ENCODE data around the gene IKBIP. TPM values are rescaled to one million over a fixed set of nuclear protein-coding genes. Genes with fewer than 3 reads are reported as not detected.
A peak's percentile ranks its signal among the peaks of the same experiment; 100 is the strongest.
"Not testable (repeated sequence)": the region's sequence is repeated elsewhere in the genome, so short reads cannot be mapped to it uniquely, and the experiment has no call there.

Gene IKBIP
- total RNA-seq, 2 experiments from 2014 or later = 25.5 to 26.2 TPM

DNA sequence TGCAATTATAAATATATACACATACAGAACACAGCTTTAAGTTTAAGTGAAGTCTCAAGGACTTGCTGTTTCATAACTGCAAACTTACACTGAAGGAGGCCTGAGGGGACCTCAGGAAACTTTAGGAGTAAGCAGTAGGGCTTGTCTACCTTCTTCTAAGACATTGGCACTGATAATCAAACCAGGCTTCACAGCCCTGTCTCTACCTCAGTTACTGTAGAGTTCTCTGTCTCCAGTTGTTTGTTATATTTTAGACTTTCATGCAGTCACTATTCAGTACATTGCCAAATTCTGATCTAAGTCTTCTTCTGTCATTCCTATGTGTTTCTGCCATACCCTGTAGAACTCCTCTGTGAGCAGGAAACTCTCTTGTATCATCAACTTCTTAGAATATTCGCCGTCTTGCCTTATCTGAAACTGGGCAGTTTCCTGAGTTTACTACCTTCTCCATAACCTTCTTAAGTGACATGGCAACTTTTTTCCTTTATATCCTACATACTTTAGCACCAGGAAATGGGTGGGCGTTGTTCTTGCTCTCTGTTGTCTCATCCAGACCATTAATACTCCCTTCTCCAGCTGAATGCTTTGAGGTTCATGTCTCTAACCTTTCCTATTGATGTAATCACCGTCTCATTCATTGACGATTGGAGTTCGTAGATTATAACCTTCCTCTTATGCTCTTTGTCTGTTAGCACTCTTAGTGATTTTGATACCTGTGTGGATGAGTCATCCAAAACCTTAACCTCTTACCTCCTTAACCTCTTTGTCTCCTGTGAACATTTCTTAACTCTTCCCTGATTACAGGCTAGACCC lies 11.9 kb upstream of the IKBIP start:
- POLR2A ChIA-PET = interaction anchor here (0.7 kb wide), 1 partner anchor 63 kb away, joined by 3 read pairs; the partner anchor contains the start of gene SLC25A3
- peak overlapping the region; percentile 6 for H3K4me3 Mint-ChIP-seq
- peak overlapping the region; percentile 72 for H3K27ac Mint-ChIP-seq
- peaks cover 45% of the 10 kb centered on the region for H3K36me3 Mint-ChIP-seq (ENCODE audit: low read depth)
- peaks cover 19% of the 10 kb centered on the region for H3K4me1 Mint-ChIP-seq
- CTCF ChIA-PET = interaction anchor here (1.2 to 1.6 kb wide), 2 partner anchors 11 to 90 kb away, joined by 4 to 5 read pairs; no protein-coding TSS in a partner anchor
- no peaks in the 10 kb centered on the region for H3K27me3 Mint-ChIP-seq
- no peaks in the 10 kb centered on the region for H3K9me3 Mint-ChIP-seq
- DNase-seq = no peak

DNA sequence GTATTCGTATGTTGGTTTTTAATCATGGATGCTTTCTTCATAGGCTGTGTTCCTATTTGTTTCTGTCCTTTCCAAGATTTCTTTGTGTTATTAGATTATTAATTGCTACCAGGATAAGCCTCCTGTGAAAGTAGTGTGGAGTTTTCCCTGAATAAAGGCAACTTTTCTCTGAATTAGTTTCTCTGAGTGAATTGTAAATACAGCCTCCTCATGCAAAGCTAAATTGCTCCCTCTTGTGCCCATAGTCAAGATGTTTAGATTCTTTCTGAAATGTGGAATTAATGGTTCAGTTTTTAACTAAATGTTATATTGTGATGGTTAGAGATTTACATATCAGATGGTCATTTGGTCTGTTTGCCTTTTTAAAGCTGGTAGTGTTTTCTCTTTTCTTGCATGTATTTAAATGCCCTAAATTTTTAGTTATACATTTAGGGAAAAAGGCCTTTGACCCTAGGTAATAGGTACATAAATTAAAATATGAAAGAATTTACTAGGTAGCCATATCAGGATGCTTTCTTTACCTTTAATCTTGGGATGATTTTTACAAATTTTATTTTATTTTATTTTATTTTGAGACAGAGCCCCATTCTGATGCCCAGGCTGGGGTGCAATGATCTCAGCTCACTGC lies 9.4 kb upstream of the IKBIP start:
- ChIA-PET POLR2A (interaction anchor here (1.0 to 1.5 kb wide), 4 partner anchors 10 to 150 kb away, joined by 3 to 5 read pairs (median 3); partner anchors contain the start of gene IKBIP), CTCF (interaction anchor here (0.8 to 5.7 kb wide), 14 partner anchors 10 to 343 kb away, joined by 3 to 41 read pairs (median 4); partner anchors contain the start of genes APAF1, IKBIP and SLC25A3)
- Mint-ChIP-seq H3K4me1 (peaks cover 24% of the 10 kb centered on the region), H3K4me3 (no peak overlapping the region), H3K36me3 (ENCODE audit: low read depth) (peaks cover 49% of the 10 kb centered on the region), H3K9me3 (no peaks in the 10 kb centered on the region), H3K27ac (no peak overlapping the region), H3K27me3 (no peaks in the 10 kb centered on the region)
- DNase-seq = no peak

DNA sequence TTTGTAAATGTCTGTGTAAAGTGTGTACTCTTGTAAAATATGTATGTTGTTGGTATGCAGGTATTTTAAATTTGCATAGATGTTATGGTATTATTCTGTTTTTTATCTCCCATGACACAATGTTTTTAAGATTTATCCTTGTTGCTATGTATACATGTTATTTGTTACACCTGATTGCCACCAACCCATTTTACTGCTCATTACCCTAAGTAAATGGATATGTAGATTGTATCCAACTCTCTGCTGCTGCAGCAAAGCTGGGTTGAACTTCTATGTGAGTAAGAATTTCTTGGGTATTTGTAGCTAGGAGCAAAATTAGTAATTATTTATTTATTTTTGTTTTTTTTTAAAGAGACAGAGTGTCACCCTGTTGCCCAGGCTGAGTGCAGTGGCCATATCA lies 6.7 kb upstream of the IKBIP start:
- Mint-ChIP-seq H3K27me3 (no peaks in the 10 kb centered on the region), H3K4me1 (peaks cover 28% of the 10 kb centered on the region), H3K9me3 (no peaks in the 10 kb centered on the region), H3K36me3 (ENCODE audit: low read depth) (peaks cover 36% of the 10 kb centered on the region), H3K4me3 (no peak overlapping the region), H3K27ac (no peak overlapping the region)
- CTCF ChIA-PET = interaction anchor here (1.0 to 5.7 kb wide), 5 partner anchors 11 to 160 kb away, joined by 3 to 41 read pairs (median 3); no protein-coding TSS in a partner anchor
- no peak for DNase-seq
- POLR2A ChIA-PET = no interaction called here

DNA sequence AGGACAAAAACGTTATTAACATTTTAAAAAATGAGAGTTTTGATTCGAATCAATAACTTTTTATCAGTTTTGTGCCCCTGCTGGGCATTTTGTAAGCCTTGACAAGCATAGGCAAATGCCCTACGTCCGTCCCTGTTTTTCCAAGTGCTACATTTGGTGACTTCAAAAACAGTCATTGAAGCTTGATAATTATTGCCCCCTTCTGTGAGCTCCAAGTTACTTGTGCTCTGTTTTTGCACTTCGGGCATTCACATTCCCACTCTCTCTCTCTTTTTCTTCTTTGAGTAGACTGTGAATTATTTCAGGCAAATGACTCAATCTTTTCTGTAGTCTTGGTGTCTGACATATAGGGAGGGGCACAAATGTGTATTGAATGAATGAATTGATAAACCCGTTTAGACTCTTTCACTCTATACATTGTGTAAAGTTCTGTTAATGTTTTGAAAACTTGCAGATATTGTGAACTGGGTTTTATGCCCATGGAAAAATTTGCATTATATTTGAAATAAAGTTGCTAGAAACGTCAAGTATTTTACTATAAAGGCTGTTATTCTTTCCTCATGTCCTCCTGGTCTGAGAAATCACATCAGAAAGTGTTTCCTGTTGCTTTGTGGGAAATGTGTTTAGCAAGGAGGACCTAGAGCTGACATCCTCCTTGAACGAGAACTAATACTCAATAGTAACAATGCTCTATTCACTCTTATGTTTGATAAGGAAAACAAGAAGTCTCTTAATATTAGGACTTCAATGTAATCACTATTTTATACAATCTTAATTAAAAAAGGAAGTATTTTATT lies 1.9 kb upstream of the IKBIP start:
- no peak for DNase-seq
- peak overlapping the region; percentile 96 for H3K4me3 Mint-ChIP-seq
- H3K27ac Mint-ChIP-seq = peak overlapping the region; percentile 41
- H3K4me1 Mint-ChIP-seq = peaks cover 42% of the 10 kb centered on the region
- ChIA-PET POLR2A (interaction anchor here (1.6 to 11.0 kb wide), 3 partner anchors 15 to 131 kb away, joined by 4 to 142 read pairs (median 59); partner anchors contain the start of genes SLC25A3 and TMPO), CTCF (interaction anchor here (1.0 to 1.5 kb wide), 3 partner anchors 9 to 79 kb away, joined by 3 to 4 read pairs (median 4); partner anchors contain the start of gene SLC25A3)
- H3K27me3 Mint-ChIP-seq = no peaks in the 10 kb centered on the region
- peaks cover 38% of the 10 kb centered on the region for H3K36me3 Mint-ChIP-seq (ENCODE audit: low read depth)
- H3K9me3 Mint-ChIP-seq = no peaks in the 10 kb centered on the region

DNA sequence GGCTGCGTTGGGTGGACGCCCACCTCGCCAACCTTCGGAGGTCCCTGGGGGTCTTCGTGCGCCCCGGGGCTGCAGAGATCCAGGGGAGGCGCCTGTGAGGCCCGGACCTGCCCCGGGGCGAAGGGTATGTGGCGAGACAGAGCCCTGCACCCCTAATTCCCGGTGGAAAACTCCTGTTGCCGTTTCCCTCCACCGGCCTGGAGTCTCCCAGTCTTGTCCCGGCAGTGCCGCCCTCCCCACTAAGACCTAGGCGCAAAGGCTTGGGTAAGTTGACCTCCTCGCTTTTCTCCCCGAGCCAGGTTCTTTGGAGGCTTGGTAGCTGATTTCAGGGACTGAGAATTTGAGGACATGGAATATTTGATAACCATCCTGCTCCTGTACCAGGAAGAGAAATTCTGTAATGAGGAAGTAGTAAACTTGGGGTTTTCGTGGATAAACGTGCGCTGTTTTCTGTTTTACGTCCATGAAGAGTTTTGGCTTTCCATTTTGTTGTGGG lies 1.0 kb upstream of the IKBIP start:
- H3K4me3 Mint-ChIP-seq = peak overlapping the region; percentile 96
- ChIA-PET POLR2A (interaction anchor here (1.6 to 11.0 kb wide), 3 partner anchors 14 to 130 kb away, joined by 4 to 142 read pairs (median 59); partner anchors contain the start of genes SLC25A3 and TMPO), CTCF (interaction anchor here (1.0 to 1.5 kb wide), 3 partner anchors 10 to 79 kb away, joined by 3 to 4 read pairs (median 4); partner anchors contain the start of gene SLC25A3)
- peaks cover 45% of the 10 kb centered on the region for H3K4me1 Mint-ChIP-seq
- no peaks in the 10 kb centered on the region for H3K9me3 Mint-ChIP-seq
- peak overlapping the region; percentile 87 for H3K27ac Mint-ChIP-seq
- H3K36me3 Mint-ChIP-seq (ENCODE audit: low read depth) = peaks cover 36% of the 10 kb centered on the region
- H3K27me3 Mint-ChIP-seq = no peaks in the 10 kb centered on the region
- DNase-seq = no peak

DNA sequence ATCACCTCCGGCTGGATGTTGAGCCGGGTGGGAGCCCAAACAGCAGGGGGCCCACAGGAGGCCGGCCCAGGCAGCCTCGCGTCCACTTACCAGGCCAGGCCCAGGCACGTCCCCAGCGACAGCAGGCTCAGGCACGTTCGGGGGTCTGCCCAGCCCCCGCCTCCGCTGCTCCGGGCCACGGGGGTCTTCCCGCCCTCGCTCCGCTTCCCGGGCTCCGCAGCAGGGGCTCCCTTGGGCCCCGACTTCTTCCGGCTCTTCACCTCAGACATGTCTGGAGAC lies 216 bp downstream of the IKBIP start:
- Mint-ChIP-seq H3K36me3 (ENCODE audit: low read depth) (peaks cover 30% of the 10 kb centered on the region), H3K27ac (peak overlapping the region; percentile 95), H3K4me3 (peak overlapping the region; percentile 96), H3K4me1 (peaks cover 44% of the 10 kb centered on the region), H3K9me3 (no peaks in the 10 kb centered on the region), H3K27me3 (no peaks in the 10 kb centered on the region)
- no peak for DNase-seq
- CTCF ChIA-PET = interaction anchor here (0.8 to 2.2 kb wide), 8 partner anchors 8 to 127 kb away, joined by 3 to 9 read pairs (median 4); partner anchors contain the start of gene SLC25A3
- POLR2A ChIA-PET = interaction anchor here (0.8 to 11.0 kb wide), 17 partner anchors 10 to 1622 kb away, joined by 3 to 142 read pairs (median 4); partner anchors contain the start of genes ACTR6, DEPDC4, SCYL2 and SLC25A3

DNA sequence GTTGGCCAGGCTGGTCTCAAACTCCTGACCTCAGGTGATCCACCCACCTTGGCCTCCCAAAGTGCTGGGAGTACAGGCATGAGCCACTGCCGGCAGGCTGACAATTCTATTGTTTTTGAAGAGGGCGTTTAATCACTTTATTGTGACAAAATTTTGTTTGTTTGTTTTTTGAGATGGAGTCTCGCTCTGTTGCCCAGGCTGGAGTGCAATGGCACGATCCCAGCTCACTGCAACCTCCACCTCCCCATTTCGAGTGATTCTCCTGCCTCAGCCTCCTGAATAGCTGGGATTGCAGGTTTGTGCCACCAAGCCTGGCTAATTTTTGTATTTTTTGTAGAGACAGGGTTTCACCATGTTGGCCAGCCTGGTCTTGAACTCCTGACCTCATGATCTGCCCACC lies 1.8 kb downstream of the IKBIP start:
- H3K4me1 Mint-ChIP-seq = peaks cover 43% of the 10 kb centered on the region
- H3K27me3 Mint-ChIP-seq, H3K9me3 Mint-ChIP-seq, DNase-seq: not testable (repeated sequence)
- CTCF ChIA-PET = interaction anchor here (0.7 to 2.2 kb wide), 3 partner anchors 11 to 76 kb away, joined by 3 to 9 read pairs (median 8); no protein-coding TSS in a partner anchor
- H3K27ac Mint-ChIP-seq = peak overlapping the region; percentile 93
- peaks cover 30% of the 10 kb centered on the region for H3K36me3 Mint-ChIP-seq (ENCODE audit: low read depth)
- H3K4me3 Mint-ChIP-seq = peak overlapping the region; percentile 96
- POLR2A ChIA-PET = interaction anchor here (0.5 to 11.0 kb wide), 4 partner anchors 25 to 127 kb away, joined by 3 to 142 read pairs (median 37); partner anchors contain the start of genes SLC25A3 and TMPO

DNA sequence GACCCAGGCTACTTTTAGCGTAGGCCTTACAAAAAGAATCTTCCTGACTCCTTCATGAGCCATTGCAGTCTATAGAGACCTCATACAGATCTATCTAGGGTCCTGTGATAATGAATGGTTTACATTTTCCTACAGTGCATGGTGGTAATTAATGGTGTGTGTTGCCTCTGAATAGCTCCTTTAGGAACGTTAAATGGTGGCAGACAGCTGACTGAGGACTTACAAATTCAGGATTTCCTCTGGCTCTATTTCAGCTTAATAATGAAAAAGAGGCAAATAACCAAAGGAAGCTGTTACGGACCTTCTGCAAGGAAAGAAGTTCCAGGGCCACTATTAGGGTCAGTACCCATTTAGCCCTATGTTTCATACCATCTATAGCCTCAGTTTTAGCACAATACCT lies 5.1 kb downstream of the IKBIP start:
- Mint-ChIP-seq H3K9me3 (no peaks in the 10 kb centered on the region), H3K27me3 (no peaks in the 10 kb centered on the region), H3K27ac (no peak overlapping the region), H3K4me1 (peaks cover 40% of the 10 kb centered on the region), H3K4me3 (no peak overlapping the region), H3K36me3 (ENCODE audit: low read depth) (peaks cover 29% of the 10 kb centered on the region)
- no peak for DNase-seq
- POLR2A ChIA-PET = interaction anchor here (1.2 to 11.0 kb wide), 3 partner anchors 32 to 125 kb away, joined by 3 to 142 read pairs (median 7); partner anchors contain the start of genes SLC25A3 and TMPO
- CTCF ChIA-PET = interaction anchor here (1.0 to 2.0 kb wide), 4 partner anchors 12 to 73 kb away, joined by 3 to 7 read pairs (median 4); no protein-coding TSS in a partner anchor

DNA sequence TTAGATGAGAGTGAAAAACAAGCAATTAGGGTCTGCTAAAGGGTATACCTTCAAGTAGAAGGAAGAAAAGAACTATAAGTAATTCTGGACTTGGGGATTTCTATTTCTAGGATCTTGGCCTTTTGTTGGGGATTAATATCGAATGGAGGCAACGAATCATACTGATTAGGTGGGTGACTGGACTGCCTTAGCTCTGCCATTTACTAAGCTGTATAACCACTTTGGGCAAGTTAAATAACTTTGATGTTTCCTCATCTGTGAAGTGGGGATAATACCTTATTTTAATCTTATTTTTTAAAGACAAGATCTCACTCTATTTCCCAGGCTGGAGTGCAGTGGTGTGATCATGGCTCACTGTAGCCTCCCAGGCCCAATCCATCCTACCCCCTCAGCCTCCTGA lies 6.6 kb downstream of the IKBIP start:
- Mint-ChIP-seq H3K9me3 (no peaks in the 10 kb centered on the region), H3K4me1 (peaks cover 31% of the 10 kb centered on the region), H3K27ac (no peak overlapping the region), H3K36me3 (ENCODE audit: low read depth) (peaks cover 32% of the 10 kb centered on the region), H3K4me3 (no peak overlapping the region), H3K27me3 (no peaks in the 10 kb centered on the region)
- POLR2A ChIA-PET = interaction anchor here (1.0 to 11.0 kb wide), 2 partner anchors 42 to 147 kb away, joined by 3 to 142 read pairs; partner anchors contain the start of gene SLC25A3
- CTCF ChIA-PET = no interaction called here
- DNase-seq = no peak

DNA sequence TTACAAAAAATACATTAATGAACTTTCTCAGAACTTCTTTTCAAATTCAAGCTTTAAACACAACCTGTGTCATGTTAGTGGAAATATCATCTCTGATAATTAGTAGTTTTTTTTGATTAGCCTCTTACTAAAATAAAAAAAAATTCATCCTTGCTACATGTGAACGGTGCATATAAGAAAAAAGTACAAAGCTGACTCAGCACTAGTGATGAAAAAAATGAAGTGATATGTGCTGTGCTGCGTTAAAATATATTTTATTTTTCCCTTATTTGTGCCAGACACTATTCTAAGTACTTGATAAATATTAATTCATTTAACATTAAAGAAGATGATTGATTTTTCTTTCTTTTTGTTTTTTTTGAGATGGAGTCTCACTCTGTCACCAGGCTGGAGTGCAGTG lies 7.5 kb downstream of the IKBIP start:
- POLR2A ChIA-PET = interaction anchor here (11.0 kb wide), 1 partner anchor 41 kb away, joined by 142 read pairs; the partner anchor contains the start of gene SLC25A3
- no peak for DNase-seq
- Mint-ChIP-seq H3K27me3 (no peaks in the 10 kb centered on the region), H3K4me3 (no peak overlapping the region), H3K27ac (no peak overlapping the region), H3K36me3 (ENCODE audit: low read depth) (peaks cover 35% of the 10 kb centered on the region), H3K4me1 (peaks cover 24% of the 10 kb centered on the region), H3K9me3 (no peaks in the 10 kb centered on the region)
- CTCF ChIA-PET = interaction anchor here (1.5 kb wide), 1 partner anchor 28 kb away, joined by 3 read pairs; no protein-coding TSS in a partner anchor

DNA sequence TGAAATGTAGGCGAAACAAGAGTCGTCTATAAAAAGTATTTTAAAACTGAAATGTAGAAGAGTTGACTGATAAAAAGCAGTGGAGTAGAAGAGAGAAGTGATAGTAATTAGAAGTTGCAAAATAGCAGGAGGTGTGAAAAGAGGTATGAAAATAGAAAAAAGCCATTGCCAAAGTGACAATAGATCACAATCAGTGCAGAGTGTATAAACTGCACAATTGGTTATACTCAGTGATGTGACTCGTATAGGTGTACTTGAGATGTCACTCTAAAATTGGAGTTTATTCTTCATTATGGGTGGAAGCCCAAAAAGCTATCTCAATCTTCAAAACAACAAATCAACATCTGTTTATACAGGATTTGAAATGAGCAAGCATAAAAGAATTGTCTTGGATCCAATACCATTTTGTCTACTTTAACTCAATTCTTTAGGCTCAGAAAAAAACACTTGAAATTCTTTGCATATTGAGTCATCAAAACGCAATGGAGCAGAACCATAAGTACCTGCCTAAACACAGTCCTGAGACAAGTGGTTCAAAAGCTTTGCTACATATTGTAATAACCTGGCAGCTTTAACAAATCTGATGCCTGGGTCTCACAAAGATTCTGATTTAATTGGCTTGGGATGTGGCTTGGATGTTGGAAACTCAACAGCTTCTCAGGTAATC lies 8.8 kb downstream of the IKBIP start:
- CTCF ChIA-PET = interaction anchor here (0.6 to 1.5 kb wide), 3 partner anchors 9 to 37 kb away, joined by 3 to 4 read pairs (median 3); partner anchors contain the start of genes APAF1 and IKBIP
- no peaks in the 10 kb centered on the region for H3K27me3 Mint-ChIP-seq
- peaks cover 13% of the 10 kb centered on the region for H3K4me1 Mint-ChIP-seq
- no peak overlapping the region for H3K27ac Mint-ChIP-seq
- no peaks in the 10 kb centered on the region for H3K9me3 Mint-ChIP-seq
- no peak for DNase-seq
- POLR2A ChIA-PET = interaction anchor here (0.8 kb wide), 1 partner anchor 9 kb away, joined by 3 read pairs; the partner anchor contains the start of genes APAF1 and IKBIP
- H3K4me3 Mint-ChIP-seq = no peak overlapping the region
- peaks cover 31% of the 10 kb centered on the region for H3K36me3 Mint-ChIP-seq (ENCODE audit: low read depth)

Measured in activated CD4-positive, alpha-beta memory T cell treated with anti-CD3 and anti-CD28 coated beads, Interleukin-2, amount 10 ng/mL, durations not matched to agents 7 days and 5 days (primary cell).